GM23338 (cell line): Measurements from ENCODE around the gene RELN.
"Not testable (repeated sequence)": the region's sequence is repeated elsewhere in the genome, so short reads cannot be mapped to it uniquely, and the experiment has no call there.

ENCODE experiments used
- POLR2AphosphoS5 ChIP-seq: IDR thresholded peaks from 2 replicates; pipeline ENCODE4 v1.6.1; 2016; ENCODE audit warnings: antibody characterized with exemption, low read depth
- TF ChIP-seq, protein P1 (sequence below), 2 experiments: fragments of 200-600 bp in 1 of 2; sonication (generic) in 1 of 2; conservative IDR thresholded peaks; 2 replicates each; pipeline versions ENCODE4 v1.5.1 to v1.6.1; 2016 to 2017; ENCODE audit warnings: antibody characterized with exemption in 2 of 2, low read depth in 2 of 2, mild to moderate bottlenecking in 2 of 2, moderate library complexity in 1 of 2

DNA sequence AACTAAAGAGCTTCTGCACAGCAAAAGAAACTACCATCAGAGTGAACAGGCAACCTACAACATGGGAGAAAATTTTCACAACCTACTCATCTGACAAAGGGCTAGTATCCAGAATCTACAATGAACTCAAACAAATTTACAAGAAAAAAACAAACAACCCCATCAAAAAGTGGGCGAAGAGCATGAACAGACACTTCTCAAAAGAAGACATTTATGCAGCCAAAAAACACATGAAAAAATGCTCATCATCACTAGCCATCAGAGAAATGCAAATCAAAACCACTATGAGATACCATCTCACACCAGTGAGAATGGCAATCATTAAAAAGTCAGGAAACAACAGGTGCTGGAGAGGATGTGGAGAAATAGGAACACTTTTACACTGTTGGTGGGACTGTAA, 78.4 kb downstream of the RELN start:
- TF ChIP-seq POLR2AphosphoS5 = not testable (repeated sequence)
- TF ChIP-seq, protein P1, sequence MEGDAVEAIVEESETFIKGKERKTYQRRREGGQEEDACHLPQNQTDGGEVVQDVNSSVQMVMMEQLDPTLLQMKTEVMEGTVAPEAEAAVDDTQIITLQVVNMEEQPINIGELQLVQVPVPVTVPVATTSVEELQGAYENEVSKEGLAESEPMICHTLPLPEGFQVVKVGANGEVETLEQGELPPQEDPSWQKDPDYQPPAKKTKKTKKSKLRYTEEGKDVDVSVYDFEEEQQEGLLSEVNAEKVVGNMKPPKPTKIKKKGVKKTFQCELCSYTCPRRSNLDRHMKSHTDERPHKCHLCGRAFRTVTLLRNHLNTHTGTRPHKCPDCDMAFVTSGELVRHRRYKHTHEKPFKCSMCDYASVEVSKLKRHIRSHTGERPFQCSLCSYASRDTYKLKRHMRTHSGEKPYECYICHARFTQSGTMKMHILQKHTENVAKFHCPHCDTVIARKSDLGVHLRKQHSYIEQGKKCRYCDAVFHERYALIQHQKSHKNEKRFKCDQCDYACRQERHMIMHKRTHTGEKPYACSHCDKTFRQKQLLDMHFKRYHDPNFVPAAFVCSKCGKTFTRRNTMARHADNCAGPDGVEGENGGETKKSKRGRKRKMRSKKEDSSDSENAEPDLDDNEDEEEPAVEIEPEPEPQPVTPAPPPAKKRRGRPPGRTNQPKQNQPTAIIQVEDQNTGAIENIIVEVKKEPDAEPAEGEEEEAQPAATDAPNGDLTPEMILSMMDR (conservative IDR thresholded peaks at IDR 0.05; ENCODE audit: low read depth in 2 of 2) = not testable (repeated sequence)
